SU-DHL-6 (cell line): Measurements from ENCODE around the gene NKAP.

Experiments
- H2AFZ ChIP-seq: fragments of 200-600 bp; sonication (generic); 2 replicates; pipeline ENCODE4 v1.6.1; 2014; ENCODE audit warnings: low read depth, mild to moderate bottlenecking, moderate library complexity, mixed read lengths, antibody characterized with exemption, low read length; ENCODE audit not compliant: severe bottlenecking
- H3F3A ChIP-seq: fragments of 200-600 bp; shearing (Covaris generic); 2 replicates; pipeline ENCODE4 v1.6.0; 2016; ENCODE audit warnings: antibody characterized with exemption, mild to moderate bottlenecking; ENCODE audit not compliant: insufficient read depth
- H3K27ac ChIP-seq: fragments of 200-600 bp; sonication (generic); 2 replicates; pipeline ENCODE4 v1.5.1; 2016; ENCODE audit warnings: low read depth, mild to moderate bottlenecking, low read length, moderate library complexity, mixed read lengths
- H3K27me3 ChIP-seq: fragments of 200-600 bp; sonication (generic), shearing (Covaris generic); 2 replicates; pipeline ENCODE4 v1.6.0; 2014; ENCODE audit warnings: mild to moderate bottlenecking, low read length
- H3K36me3 ChIP-seq: fragments of 200-600 bp; sonication (generic); 2 replicates; pipeline ENCODE4 v1.6.1; 2014; ENCODE audit warnings: mild to moderate bottlenecking, low read length, mixed read lengths
- H3K4me2 ChIP-seq: fragments of 300-600, 200-600 bp; shearing (Covaris generic), sonication (generic); 2 replicates; pipeline ENCODE4 v1.6.0; 2014; ENCODE audit warnings: low read length, low read depth, mild to moderate bottlenecking; ENCODE audit not compliant: poor library complexity, severe bottlenecking
- H3K4me3 ChIP-seq: fragments of 200-600 bp; sonication (generic); 2 replicates; pipeline ENCODE4 v1.5.1; 2014; ENCODE audit warnings: antibody characterized with exemption, low read length, mild to moderate bottlenecking, mixed read lengths; ENCODE audit not compliant: insufficient read depth, poor library complexity, severe bottlenecking
- H3K79me2 ChIP-seq: fragments of 200-600 bp; sonication (generic); 2 replicates; pipeline ENCODE4 v1.6.1; 2014; ENCODE audit warnings: mild to moderate bottlenecking, low read length, moderate library complexity; ENCODE audit not compliant: insufficient read depth
- H3K9ac ChIP-seq: fragments of 200-600 bp; sonication (generic); 2 replicates; pipeline ENCODE4 v1.7.0; 2014; ENCODE audit warnings: mild to moderate bottlenecking, low read length
- H3K9me2 ChIP-seq: fragments of 200-600 bp; sonication (generic); replicated peaks from 2 replicates; pipeline ENCODE4 v1.6.1; 2014; ENCODE audit warnings: low read length; ENCODE audit not compliant: insufficient read depth
- H3K9me3 ChIP-seq: fragments of 200-600 bp; sonication (generic); 2 replicates; pipeline ENCODE4 v1.6.1; 2014; ENCODE audit warnings: low read length, mixed read lengths; ENCODE audit not compliant: insufficient read depth
- H4K20me1 ChIP-seq: fragments of 200-600 bp; sonication (generic); 2 replicates; pipeline ENCODE4 v1.6.1; 2014; ENCODE audit warnings: low read depth, mild to moderate bottlenecking, antibody characterized with exemption, low read length, moderate library complexity, mixed read lengths
- CTCF ChIP-seq: fragments of 200-600 bp; sonication (generic); IDR thresholded peaks from one replicate; pipeline ENCODE4 v1.5.1; 2017; ENCODE audit warnings: antibody characterized with exemption, mild to moderate bottlenecking, low read length, moderate library complexity; ENCODE audit not compliant: insufficient read depth, poor library complexity, severe bottlenecking
- EZH2phosphoT487 ChIP-seq: fragments of 200-600 bp; sonication (generic), shearing (Covaris generic); conservative IDR thresholded peaks from 2 replicates; pipeline ENCODE4 v1.6.1; 2018; ENCODE audit warnings: mild to moderate bottlenecking, antibody characterized with exemption, low read length, moderate library complexity, mixed read lengths

NKAP gene

DNA sequence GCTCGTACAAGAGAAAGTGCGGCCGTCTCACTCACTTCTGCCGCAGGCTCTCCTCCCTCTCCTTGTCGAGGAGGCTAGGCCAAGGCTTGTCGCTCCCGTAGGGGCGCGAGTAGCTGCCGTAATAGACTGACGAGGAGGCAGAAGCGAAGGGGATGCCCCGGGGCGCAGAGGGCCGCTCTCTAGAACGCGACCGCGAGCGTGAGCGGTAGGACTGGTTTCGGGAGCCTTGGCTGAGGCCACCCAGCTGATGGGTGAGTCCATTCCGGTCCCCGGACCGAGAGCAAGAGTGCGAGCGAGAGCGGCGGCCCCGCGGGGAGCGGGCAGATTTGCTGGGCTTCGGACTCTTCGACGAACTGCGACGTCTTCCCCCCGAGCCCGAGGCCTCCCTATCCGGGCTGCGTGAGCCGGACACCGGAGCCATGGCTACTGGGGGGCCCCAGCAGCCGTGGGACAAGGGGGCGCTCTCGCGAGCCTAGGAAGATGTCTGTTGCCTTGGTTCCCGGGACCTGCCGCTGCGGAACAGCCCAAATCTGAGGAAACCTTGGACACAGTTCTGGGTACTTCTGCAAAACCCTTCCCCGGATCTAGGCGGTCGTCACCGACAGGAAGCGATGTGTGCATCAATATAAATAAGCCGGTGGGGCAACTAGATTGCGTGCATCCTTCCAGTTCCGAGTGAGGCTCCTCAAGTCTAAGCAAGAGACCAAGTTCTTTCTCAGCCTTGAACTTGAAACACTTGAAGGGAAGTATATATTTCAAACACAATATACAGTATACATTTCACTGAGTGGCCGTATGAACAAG lies at the start of gene NKAP:
Gene NKAP (minus strand): TSS at position 567 of the 804 bp plus-strand sequence. CDS start 146 bp downstream, at position 421.
- Histone ChIP-seq H3K27me3 (no peaks in the 10 kb centered on the region), H2AFZ (peak within 1 kb of the TSS; percentile 87), H3K4me3 (peak within 1 kb of the TSS; percentile 81), H3K4me2 (peak within 1 kb of the TSS; percentile 95), H3K9me3 (no peaks in the 10 kb centered on the region), H3K79me2 (peaks cover 13% of the 10 kb centered on the region), H3K9me2 (no peaks in the 10 kb centered on the region), H4K20me1 (no peaks in the 10 kb centered on the region), H3F3A (peaks cover 4% of the 10 kb centered on the region; the same call in 1 of the 2 replicates), H3K27ac (peak within 1 kb of the TSS; percentile 65), H3K9ac (peak within 1 kb of the TSS; percentile 80), H3K36me3 (no peaks in the 10 kb centered on the region)
- TF ChIP-seq EZH2phosphoT487 (no peak), CTCF (no peak)

GRCh38 chrX:119991005-119991787 lies 47.6 kb upstream of the NKAP start:
- H3K79me2 ChIP-seq: no peaks in the 10 kb centered on the region
- H3K36me3 ChIP-seq: no peaks in the 10 kb centered on the region
- no peak overlapping the region for H3K4me3 ChIP-seq
- H3K9ac ChIP-seq: no peak overlapping the region
- H4K20me1 ChIP-seq: no peaks in the 10 kb centered on the region
- H3F3A ChIP-seq: no peaks in the 10 kb centered on the region
- no peaks in the 10 kb centered on the region for H3K27me3 ChIP-seq
- TF ChIP-seq EZH2phosphoT487 (no peak), CTCF (no peak)
- H3K9me3 ChIP-seq: no peaks in the 10 kb centered on the region
- no peak overlapping the region for H3K27ac ChIP-seq
- no peak overlapping the region for H3K4me2 ChIP-seq
- no peak overlapping the region for H2AFZ ChIP-seq
- H3K9me2 ChIP-seq: no peaks in the 10 kb centered on the region

- H3K79me2 ChIP-seq: no peaks in the 10 kb centered on the region
- H3K36me3 ChIP-seq: no peaks in the 10 kb centered on the region
- H3K9me2 ChIP-seq: no peaks in the 10 kb centered on the region
- H3F3A ChIP-seq: no peaks in the 10 kb centered on the region
- no peak overlapping the region for H2AFZ ChIP-seq
- no peaks in the 10 kb centered on the region for H4K20me1 ChIP-seq
- H3K4me3 ChIP-seq: no peak overlapping the region
- H3K9me3 ChIP-seq: no peaks in the 10 kb centered on the region
- H3K27ac ChIP-seq: no peak overlapping the region
- no peak overlapping the region for H3K4me2 ChIP-seq
- no peak overlapping the region for H3K9ac ChIP-seq
- H3K27me3 ChIP-seq: no peaks in the 10 kb centered on the region
- no peak for TF ChIP-seq CTCF
- TF ChIP-seq EZH2phosphoT487: no peak
These were observed 47.0 kb upstream of the NKAP start for GRCh38 chrX:119990556-119991004.
